NCI-H2196 treated with DMSO at 0.1 percent for 48 hours (cell line): Measurements from ENCODE around the gene GRIK3.
"Not testable (repeated sequence)": the region's sequence is repeated elsewhere in the genome, so short reads cannot be mapped to it uniquely, and the experiment has no call there.

Source experiments
- DNase-seq: peaks from one replicate; lab custom pipeline; 2025; ENCODE audit not compliant: unreplicated experiment; lab: John Stamatoyannopoulos, UW

The GRIK3 gene

GRCh38 chr1:36911561-36912364 is 122.6 kb downstream of the GRIK3 start:
- no peak for DNase-seq

GRCh38 chr1:36910886-36911540 is 123.3 kb downstream of the GRIK3 start:
- DNase-seq = no peak

GRCh38 chr1:36909946-36910725 is 124.2 kb downstream of the GRIK3 start:
- no peak for DNase-seq

GRCh38 chr1:36909359-36909758 is 125.0 kb downstream of the GRIK3 start:
- not testable (repeated sequence) for DNase-seq

- no peak for DNase-seq
Observed at GRCh38 chr1:36908096-36908495, 126.2 kb downstream of the GRIK3 start.

GRCh38 chr1:36906555-36906954 is 127.8 kb downstream of the GRIK3 start:
- no peak for DNase-seq

- no peak for DNase-seq
Observed at GRCh38 chr1:36905941-36906340, 128.4 kb downstream of the GRIK3 start.

- DNase-seq = no peak
Observed at GRCh38 chr1:36900128-36900527, 134.2 kb downstream of the GRIK3 start.

- not testable (repeated sequence) for DNase-seq
Observed at GRCh38 chr1:36897813-36898212, 136.5 kb downstream of the GRIK3 start.

- no peak for DNase-seq
Observed at GRCh38 chr1:36894824-36895223, 139.5 kb downstream of the GRIK3 start.

GRCh38 chr1:36890776-36891175 is 143.5 kb downstream of the GRIK3 start:
- DNase-seq = no peak

- no peak for DNase-seq
Observed at GRCh38 chr1:36889478-36890226, 144.7 kb downstream of the GRIK3 start.

- no peak for DNase-seq
Observed at GRCh38 chr1:36888811-36889477, 145.4 kb downstream of the GRIK3 start.

GRCh38 chr1:36885540-36886357 is 148.6 kb downstream of the GRIK3 start:
- DNase-seq = no peak

- DNase-seq = no peak
Observed at GRCh38 chr1:36884801-36885200, 149.5 kb downstream of the GRIK3 start.

GRCh38 chr1:36884029-36884701 is 150.2 kb downstream of the GRIK3 start:
- DNase-seq = no peak

- no peak for DNase-seq
Observed at GRCh38 chr1:36883315-36883949, 150.9 kb downstream of the GRIK3 start.

- DNase-seq = no peak
Observed at GRCh38 chr1:36882536-36883285, 151.6 kb downstream of the GRIK3 start.
